Hepatocyte (in vitro differentiated cells): Measurements from ENCODE around the gene EDEM2. TPM values are rescaled to one million over a fixed set of nuclear protein-coding genes. Genes with fewer than 3 reads are reported as not detected.
A peak's percentile ranks its signal among the peaks of the same experiment; 100 is the strongest.

Source experiments
- DNase-seq: peaks from one replicate; pipeline ENCODE4 v3.0.0-alpha.2; 2016; ENCODE audit warnings: low spot score
- H2AFZ ChIP-seq: fragments of 200-600 bp; sonication (generic); 2 replicates; pipeline ENCODE4 v1.6.0; 2016; ENCODE audit warnings: antibody characterized with exemption, mild to moderate bottlenecking
- H3K27ac ChIP-seq: fragments of 200-600 bp; sonication (generic); 2 replicates; pipeline ENCODE4 v1.5.1; 2016; ENCODE audit warnings: mild to moderate bottlenecking
- H3K27me3 ChIP-seq: fragments of 200-600 bp; sonication (generic); 2 replicates; pipeline ENCODE4 v1.6.1; 2016
- H3K36me3 ChIP-seq: fragments of 200-600 bp; sonication (generic); replicated peaks from 2 replicates; pipeline ENCODE4 v1.5.1; 2016; ENCODE audit warnings: low read depth; ENCODE audit not compliant: insufficient read depth
- H3K4me1 ChIP-seq: fragments of 200-600 bp; sonication (generic); 2 replicates; pipeline ENCODE4 v1.5.1; 2016; ENCODE audit warnings: mild to moderate bottlenecking, moderate library complexity; ENCODE audit not compliant: insufficient read depth
- H3K4me2 ChIP-seq: fragments of 200-600 bp; sonication (generic); 2 replicates; pipeline ENCODE4 v1.6.0; 2016
- H3K4me3 ChIP-seq: fragments of 200-600 bp; sonication (generic); 2 replicates; pipeline ENCODE4 v1.5.1; 2016; ENCODE audit warnings: mild to moderate bottlenecking
- H3K79me2 ChIP-seq: fragments of 200-600 bp; sonication (generic); 2 replicates; pipeline ENCODE4 v1.6.0; 2017; ENCODE audit warnings: mild to moderate bottlenecking
- H3K9me2 ChIP-seq: fragments of 200-600 bp; sonication (generic); replicated peaks from 2 replicates; pipeline ENCODE4 v1.6.0; 2017; ENCODE audit warnings: mild to moderate bottlenecking; ENCODE audit not compliant: insufficient read depth
- H3K9me3 ChIP-seq: fragments of 200-600 bp; sonication (generic); 2 replicates; pipeline ENCODE4 v1.5.1; 2016; ENCODE audit warnings: low read depth, mild to moderate bottlenecking
- H4K20me1 ChIP-seq: fragments of 200-600 bp; sonication (generic); 2 replicates; pipeline ENCODE4 v1.6.0; 2016; ENCODE audit warnings: mild to moderate bottlenecking; ENCODE audit not compliant: insufficient read depth, poor library complexity, severe bottlenecking
- EZH2 ChIP-seq: fragments of 200-600 bp; sonication (generic); IDR thresholded peaks from 2 replicates; pipeline ENCODE4 v1.6.1; 2016; ENCODE audit warnings: antibody characterized with exemption, mild to moderate bottlenecking, borderline replicate concordance
- EZH2phosphoT487 ChIP-seq: fragments of 200-600 bp; sonication (generic); IDR thresholded peaks from one replicate; pipeline ENCODE4 v1.6.1; 2018; ENCODE audit warnings: antibody characterized with exemption, mild to moderate bottlenecking, low read depth, moderate library complexity; ENCODE audit not compliant: unreplicated experiment, severe bottlenecking
- WGBS: methylation state at CpG from one replicate; pipeline ENCODE4 v1.1.6; 2016; ENCODE audit warnings: low lambda C conversion rate; ENCODE audit errors: missing lambda C conversion rate; 5-methylcytosine and 5-hydroxymethylcytosine counted together
- polyA plus RNA-seq: library from polyadenylated mRNA; unstranded; fragments of >200 nt; fragmentation: Nextera tagmentation; extraction: Ambion mirVana; gene quantifications from 2 replicates; pipeline ENCODE4 v1.2.1, GENCODE V29; 2016
- total RNA-seq: library from RNA; depleted of rRNA; stranded (reverse); fragments of >200 nt; gene quantifications from 2 replicates; pipeline ENCODE4 v1.2.3, GENCODE V29; 2014
- TF ChIP-seq, protein P1 (sequence below): fragments of 200-600 bp; sonication (generic); IDR thresholded peaks from 2 replicates; pipeline ENCODE4 v1.5.1; 2016; ENCODE audit warnings: antibody characterized with exemption, mild to moderate bottlenecking; ENCODE audit not compliant: poor library complexity

EDEM2 gene
- total and polyA plus RNA-seq, 2 experiments from 2014 or later = 24.7 to 40.8 TPM

DNA sequence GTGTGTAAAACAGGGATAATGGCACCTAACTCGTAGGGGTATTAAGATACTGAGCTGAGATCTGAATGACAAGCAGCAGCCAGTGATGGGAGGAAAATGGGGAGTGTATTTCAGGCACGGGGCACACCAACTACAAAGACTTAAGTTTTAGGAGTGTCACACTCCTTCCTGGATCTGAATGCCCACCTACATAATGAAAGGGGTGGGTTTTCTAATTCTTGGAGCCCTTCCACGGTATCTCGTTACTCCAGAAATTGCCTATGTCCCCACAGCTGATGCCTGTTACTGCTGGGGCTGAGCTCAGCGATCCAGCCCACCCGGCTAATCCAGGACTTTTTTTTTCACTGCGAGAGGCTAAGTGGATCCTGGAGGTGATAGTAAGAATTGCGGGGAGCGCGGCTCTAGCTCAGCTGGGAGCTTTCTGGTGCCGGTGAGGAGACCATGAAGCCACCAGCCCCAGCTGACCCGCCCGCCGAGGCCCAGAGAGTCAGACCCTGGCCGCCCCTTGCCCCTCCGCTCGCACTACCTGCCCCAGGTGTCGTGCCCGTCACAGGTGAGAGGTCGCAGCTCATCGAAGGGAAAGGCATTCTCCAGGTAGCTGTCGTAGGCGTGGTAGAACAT is 727 bp downstream of the EDEM2 start:
- no peaks in the 10 kb centered on the region for H3K9me3 ChIP-seq
- TF ChIP-seq EZH2phosphoT487 = no peak
- TF ChIP-seq, protein P1, sequence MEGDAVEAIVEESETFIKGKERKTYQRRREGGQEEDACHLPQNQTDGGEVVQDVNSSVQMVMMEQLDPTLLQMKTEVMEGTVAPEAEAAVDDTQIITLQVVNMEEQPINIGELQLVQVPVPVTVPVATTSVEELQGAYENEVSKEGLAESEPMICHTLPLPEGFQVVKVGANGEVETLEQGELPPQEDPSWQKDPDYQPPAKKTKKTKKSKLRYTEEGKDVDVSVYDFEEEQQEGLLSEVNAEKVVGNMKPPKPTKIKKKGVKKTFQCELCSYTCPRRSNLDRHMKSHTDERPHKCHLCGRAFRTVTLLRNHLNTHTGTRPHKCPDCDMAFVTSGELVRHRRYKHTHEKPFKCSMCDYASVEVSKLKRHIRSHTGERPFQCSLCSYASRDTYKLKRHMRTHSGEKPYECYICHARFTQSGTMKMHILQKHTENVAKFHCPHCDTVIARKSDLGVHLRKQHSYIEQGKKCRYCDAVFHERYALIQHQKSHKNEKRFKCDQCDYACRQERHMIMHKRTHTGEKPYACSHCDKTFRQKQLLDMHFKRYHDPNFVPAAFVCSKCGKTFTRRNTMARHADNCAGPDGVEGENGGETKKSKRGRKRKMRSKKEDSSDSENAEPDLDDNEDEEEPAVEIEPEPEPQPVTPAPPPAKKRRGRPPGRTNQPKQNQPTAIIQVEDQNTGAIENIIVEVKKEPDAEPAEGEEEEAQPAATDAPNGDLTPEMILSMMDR = no peak
- no peak for TF ChIP-seq EZH2
- DNase-seq = peak; percentile 47
- H3K4me3 ChIP-seq = peak overlapping the region; percentile 58
- H3K4me1 ChIP-seq = peaks cover 5% of the 10 kb centered on the region
- WGBS = 3% methylated on average over 23 of the region's 23 CpGs
- peak overlapping the region; percentile 77 for H2AFZ ChIP-seq
- no peaks in the 10 kb centered on the region for H3K79me2 ChIP-seq
- no peaks in the 10 kb centered on the region for H3K27me3 ChIP-seq
- H4K20me1 ChIP-seq = no peaks in the 10 kb centered on the region
- H3K4me2 ChIP-seq = peak overlapping the region; percentile 95
- H3K36me3 ChIP-seq = no peaks in the 10 kb centered on the region
- peak overlapping the region; percentile 76 for H3K27ac ChIP-seq
- no peaks in the 10 kb centered on the region for H3K9me2 ChIP-seq

DNA sequence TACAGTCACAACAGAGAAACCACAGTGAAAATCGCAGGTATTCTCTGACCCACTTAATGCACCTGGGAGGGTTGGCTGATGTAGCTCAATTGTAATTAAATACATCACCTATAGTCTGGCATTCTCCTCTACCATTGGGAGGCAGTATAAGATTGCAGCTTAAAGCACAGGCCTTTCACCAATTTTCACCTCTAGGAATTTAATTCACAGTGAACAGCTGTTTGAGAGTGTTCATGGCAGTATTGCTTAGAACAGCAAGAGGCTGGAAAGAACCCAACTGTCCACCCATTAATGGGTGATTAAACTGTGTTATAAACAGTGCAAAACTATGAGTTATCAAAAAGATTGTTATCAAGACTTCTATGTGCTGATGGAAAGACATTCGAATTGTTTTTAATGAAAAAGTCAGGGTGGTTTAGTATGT is 2.0 kb downstream of the EDEM2 start:
- Histone ChIP-seq H3K4me1 (peaks cover 5% of the 10 kb centered on the region), H3K9me2 (no peaks in the 10 kb centered on the region), H3K36me3 (no peaks in the 10 kb centered on the region), H3K79me2 (no peaks in the 10 kb centered on the region), H3K27me3 (no peaks in the 10 kb centered on the region), H3K4me3 (no peak overlapping the region), H4K20me1 (no peaks in the 10 kb centered on the region), H2AFZ (no peak overlapping the region), H3K4me2 (no peak overlapping the region), H3K27ac (no peak overlapping the region), H3K9me3 (no peaks in the 10 kb centered on the region)
- DNase-seq = peak; percentile 68
- TF ChIP-seq, protein P1 = peak; percentile 77
- no peak for TF ChIP-seq EZH2phosphoT487
- WGBS = 48% methylated on average over 2 of the region's 2 CpGs

DNA sequence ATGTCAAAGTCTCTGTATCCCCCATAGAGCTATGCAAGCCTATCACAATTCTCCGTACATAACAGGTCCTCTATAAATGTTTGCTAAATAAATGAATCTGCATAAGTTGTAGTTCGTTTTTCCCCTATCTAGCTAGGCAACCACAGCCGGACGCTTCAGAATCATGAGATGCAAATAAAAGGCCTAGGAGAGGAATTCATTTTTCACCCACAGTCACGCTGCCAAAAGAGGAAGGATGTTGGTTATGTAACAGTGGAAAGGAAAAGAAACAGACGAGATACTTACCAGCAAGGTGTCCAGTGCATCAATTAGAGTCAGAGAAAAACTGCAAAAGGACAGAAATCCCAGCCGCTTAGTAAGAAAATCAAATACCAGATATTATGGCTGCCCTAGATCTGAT is 2.4 kb downstream of the EDEM2 start:
- Histone ChIP-seq H3K4me2 (no peak overlapping the region), H3K36me3 (no peaks in the 10 kb centered on the region), H3K79me2 (no peaks in the 10 kb centered on the region), H3K9me2 (no peaks in the 10 kb centered on the region), H2AFZ (no peak overlapping the region), H3K27me3 (no peaks in the 10 kb centered on the region), H3K9me3 (no peaks in the 10 kb centered on the region), H3K27ac (no peak overlapping the region), H3K4me1 (peaks cover 5% of the 10 kb centered on the region), H3K4me3 (no peak overlapping the region), H4K20me1 (no peaks in the 10 kb centered on the region)
- 89% methylated on average over 7 of the region's 7 CpGs for WGBS
- no peak for DNase-seq
- TF ChIP-seq EZH2 (no peak), EZH2phosphoT487 (no peak)
- TF ChIP-seq, protein P1 = no peak
